ENCODE data around the gene PLK3. TPM values are rescaled to one million over a fixed set of nuclear protein-coding genes. Genes with fewer than 3 reads are reported as not detected.
"Not testable (repeated sequence)": the region's sequence is repeated elsewhere in the genome, so short reads cannot be mapped to it uniquely, and the experiment has no call there.

PLK3 gene
- total RNA-seq, 1 experiment from 2014 or later = 8.5 TPM

GRCh38 chr1:44786138-44786840 lies 13.9 kb upstream of the PLK3 start:
- in situ Hi-C loops (cut with HindIII; ENCODE audit: low sequenced_read_pairs) = no loop called here
- DNase-seq (ENCODE audit: low spot score) = peak; percentile 58

DNA sequence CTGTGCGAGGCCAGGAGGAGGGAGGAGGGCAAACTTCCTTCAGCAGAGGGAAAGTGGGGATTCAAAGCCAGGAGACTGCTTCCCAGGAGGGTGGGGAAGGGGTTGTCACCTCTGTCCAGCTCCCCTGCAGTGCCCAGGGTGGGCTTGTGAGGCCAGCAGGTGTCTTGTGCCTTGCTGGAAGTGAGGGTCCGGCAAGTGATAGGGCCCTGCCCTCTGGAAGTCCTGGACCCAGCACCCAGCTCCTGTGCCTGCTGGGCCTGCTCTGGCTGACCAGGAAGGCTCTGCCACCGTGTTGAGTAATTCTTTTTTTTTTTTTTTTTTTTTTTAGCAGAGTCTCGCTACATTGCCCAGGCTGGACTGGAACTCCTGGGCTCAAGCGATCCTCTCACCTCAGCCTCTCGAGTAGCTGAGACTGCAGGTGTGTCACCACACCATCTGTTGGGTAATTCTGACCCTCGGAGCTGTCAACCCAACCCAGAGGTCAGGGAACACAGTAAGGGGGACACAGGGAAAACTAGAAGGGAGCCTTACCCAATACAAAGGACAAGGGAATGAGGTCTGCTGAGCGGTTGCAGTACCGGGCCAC lies 13.2 kb upstream of the PLK3 start:
- no peak for DNase-seq (ENCODE audit: low spot score)
- in situ Hi-C loops (cut with HindIII; ENCODE audit: low sequenced_read_pairs) = no loop called here

DNA sequence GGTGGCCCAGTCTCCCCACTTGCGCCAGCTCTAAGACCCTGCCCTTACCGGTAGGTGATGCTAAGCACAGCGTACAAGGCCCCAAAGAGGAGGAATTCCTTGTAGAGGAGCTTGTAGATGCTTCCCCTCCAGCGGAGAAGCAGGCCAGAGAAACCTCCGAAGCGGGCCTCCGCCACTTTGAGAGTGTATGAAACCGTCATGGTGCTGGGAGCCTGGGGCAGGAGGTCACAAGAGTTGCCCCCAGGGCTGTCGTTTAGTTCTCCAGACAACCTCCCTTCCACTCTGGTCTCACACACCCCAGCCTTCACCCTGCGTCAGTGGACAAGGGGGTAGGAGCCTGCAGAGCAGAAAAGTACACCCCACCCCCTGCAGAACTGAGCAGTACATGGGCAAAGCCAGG lies 12.7 kb upstream of the PLK3 start:
- in situ Hi-C loops (cut with HindIII; ENCODE audit: low sequenced_read_pairs) = no loop called here
- DNase-seq (ENCODE audit: low spot score) = no peak

DNA sequence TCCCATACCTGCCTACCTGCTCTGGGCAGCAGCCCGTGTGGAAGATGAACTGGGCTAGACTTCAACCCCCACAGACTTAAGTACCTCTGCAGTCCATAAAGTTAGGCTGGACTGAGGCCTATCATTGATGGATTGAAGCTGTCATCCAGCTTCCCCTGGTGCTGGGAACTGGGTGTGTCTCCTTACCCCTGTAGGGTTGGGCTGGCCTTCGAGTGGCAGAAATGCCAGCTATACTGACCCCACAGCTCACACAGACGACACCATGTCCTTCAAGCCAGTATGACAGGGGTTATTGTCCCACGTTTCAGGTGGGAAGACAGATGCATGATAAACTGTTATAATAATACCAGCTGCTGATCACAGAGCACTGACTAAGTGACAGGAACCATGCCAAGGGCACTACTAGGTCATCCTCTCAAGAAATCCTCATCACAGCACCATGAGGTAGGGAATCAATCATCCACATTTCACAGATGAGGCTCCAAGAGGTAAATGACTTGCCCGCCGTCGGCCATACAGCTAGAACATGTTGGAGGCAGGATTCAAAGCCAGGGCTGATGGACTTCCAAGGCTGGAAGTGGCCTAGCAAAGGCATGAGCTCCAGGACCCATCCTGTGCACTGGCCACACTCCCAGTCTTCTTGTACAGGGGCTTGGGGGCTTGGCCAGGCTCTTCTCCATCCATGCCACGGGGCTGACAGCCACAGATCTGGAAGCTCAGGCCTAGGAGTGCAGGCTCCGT lies 11.9 kb upstream of the PLK3 start, which contains the start of gene BEST4:
Gene BEST4, minus strand, starts transcription at position 51 of the 741 bp plus-strand sequence. CDS start 465 bp downstream, outside the sequence.
- in situ Hi-C loops (cut with HindIII; ENCODE audit: low sequenced_read_pairs) = no loop called here
- DNase-seq (ENCODE audit: low spot score) = no peak

DNA sequence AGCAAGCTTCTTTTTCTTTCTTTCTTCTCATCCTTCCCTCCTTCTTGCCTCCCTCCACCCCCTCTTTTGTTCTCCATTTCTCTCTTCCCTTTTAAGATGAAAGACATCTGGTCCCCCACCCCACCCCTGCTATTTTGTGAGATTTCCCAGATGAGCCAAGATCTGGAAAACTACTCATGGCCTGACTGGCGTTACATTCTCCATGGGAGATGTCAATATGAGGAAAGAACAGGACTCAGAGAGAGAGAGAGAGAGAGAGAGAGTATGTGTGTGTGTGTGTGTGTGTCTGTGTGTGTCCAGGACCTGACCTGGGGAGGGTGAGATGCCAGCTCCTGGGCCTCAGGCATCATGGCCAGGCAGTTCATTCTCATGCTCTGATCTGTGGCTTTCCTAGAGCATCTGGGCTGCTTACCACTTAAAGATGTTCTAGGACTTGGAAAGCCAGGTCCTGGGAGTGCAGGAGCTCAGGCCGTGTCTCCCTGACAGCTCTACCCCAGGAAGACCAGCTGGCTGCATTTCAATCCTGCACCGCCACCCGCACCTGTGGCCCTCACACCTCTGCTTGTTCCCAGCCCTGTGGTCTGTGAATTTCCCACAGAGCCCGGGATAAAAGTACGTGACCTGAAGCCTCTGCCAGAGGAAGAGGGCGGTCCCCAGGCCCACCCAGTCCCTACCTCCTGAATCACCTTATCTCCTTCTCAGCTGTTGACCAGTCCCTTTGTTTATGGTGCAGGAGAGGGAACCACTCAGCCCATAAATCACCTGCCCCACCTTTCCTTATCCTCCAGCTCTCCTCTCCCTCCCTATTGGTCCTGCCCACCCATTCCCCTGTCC lies 9.0 kb upstream of the PLK3 start:
- in situ Hi-C loops (cut with HindIII; ENCODE audit: low sequenced_read_pairs) = no loop called here

GRCh38 chr1:44792736-44793502 lies 7.3 kb upstream of the PLK3 start:
- no peak for DNase-seq (ENCODE audit: low spot score)

More for the DNA sequence above, 9.0 kb upstream of the PLK3 start:
- DNase-seq (ENCODE audit: low spot score) = no peak

DNA sequence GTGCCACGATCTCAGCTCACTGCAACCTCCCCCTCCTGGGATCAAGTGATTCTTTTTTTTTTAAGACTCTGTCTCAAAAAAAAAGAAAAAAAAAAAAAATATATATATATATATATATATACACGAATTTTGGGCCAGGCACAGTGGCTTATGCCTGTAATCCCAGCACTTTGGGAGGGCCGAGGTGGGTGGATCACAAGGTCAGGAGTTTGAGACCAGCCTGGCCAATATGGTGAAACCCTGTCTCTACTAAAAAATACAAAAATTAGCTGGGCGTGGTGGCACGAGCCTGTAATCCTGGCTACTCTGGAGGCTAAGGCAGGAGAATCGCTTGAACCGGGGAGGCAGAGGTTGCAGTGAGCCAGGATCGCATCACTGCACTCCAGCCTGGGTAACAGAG lies 2.3 kb upstream of the PLK3 start:
- DNase-seq (ENCODE audit: low spot score); in situ Hi-C loops (cut with HindIII; ENCODE audit: low sequenced_read_pairs): not testable (repeated sequence)

More at GRCh38 chr1:44792736-44793502, 7.3 kb upstream of the PLK3 start:
- in situ Hi-C loops (cut with HindIII; ENCODE audit: low sequenced_read_pairs) = no loop called here

DNA sequence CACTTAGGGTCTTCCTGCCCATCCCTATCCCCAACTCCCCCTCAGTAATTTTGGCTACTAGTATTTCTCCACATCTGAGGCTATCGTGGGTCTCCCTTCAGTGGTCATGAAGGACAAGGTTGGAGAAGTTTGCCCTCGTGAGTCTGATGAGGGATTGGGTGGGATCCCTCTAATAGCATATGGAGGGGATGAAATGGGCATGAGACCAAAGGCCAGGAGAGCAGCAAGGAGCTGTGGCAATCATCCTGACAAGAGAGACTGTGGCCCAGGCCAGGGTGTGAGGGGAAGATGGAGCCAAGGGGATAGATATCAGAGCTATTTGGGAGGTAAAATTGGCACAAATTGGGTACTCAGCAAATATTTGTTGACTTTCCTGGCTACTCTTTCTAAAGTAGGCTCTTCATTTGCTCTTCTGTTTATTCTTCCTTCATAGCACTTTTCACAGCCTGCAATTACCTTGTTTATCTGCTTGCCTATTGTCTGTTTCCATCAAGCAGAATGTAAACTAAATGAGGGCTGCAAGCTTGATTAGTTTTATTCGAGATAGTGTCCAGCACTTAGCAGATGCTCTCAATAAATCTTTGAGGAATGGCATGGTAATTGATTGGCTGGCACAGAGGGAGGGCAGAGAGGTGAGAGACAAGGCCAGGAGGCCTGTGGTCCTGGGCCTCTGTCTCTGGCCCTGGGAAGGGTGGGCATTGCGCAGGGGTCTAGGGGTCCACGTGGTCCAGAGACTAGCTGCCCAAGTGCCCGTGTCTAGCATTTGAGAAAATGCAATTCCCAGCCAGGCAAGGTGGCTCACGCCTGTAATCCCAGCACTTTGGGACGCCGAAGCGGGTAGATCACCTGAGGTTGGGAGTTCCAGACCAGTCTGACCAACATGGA lies 1.5 kb upstream of the PLK3 start:
- in situ Hi-C loops (cut with HindIII; ENCODE audit: low sequenced_read_pairs) = no loop called here
- no peak for DNase-seq (ENCODE audit: low spot score)

- in situ Hi-C loops (cut with HindIII; ENCODE audit: low sequenced_read_pairs) = no loop called here
- DNase-seq (ENCODE audit: low spot score) = no peak
These were observed 1.5 kb downstream of the PLK3 start for GRCh38 chr1:44801491-44802305.

DNA sequence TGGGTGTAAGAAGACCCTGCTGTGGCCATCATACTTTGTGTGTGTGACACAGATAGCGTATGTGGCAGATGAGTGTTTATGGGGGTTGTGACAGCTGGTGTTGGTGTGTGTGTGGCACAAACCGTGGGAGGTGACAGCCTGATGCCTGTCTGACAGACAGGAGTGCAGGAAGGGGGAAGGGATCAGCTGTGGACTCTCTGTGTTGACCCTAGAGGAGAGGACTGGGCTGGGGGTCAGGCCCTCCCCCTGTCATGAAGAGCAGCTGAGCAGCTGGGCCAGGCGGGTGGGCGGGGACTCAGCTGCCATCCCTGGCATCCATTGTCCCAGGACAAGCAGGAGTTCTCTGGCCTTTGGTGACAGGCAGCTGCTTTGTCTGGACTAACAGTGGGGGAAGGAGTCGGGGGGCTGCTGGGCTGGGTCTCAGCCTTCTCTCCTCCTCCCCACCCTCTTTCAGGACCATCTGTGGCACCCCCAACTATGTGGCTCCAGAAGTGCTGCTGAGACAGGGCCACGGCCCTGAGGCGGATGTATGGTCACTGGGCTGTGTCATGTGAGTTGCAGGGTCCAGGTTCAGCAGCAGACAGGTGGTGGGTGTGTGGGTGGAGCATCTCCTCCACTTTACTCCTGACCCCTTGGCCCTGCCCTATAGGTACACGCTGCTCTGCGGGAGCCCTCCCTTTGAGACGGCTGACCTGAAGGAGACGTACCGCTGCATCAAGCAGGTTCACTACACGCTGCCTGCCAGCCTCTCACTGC lies 2.3 kb downstream of the PLK3 start:
- in situ Hi-C loops (cut with HindIII; ENCODE audit: low sequenced_read_pairs) = no loop called here
- DNase-seq (ENCODE audit: low spot score) = no peak

GRCh38 chr1:44803062-44803311 lies 2.8 kb downstream of the PLK3 start:
- in situ Hi-C loops (cut with HindIII; ENCODE audit: low sequenced_read_pairs) = no loop called here
- DNase-seq (ENCODE audit: low spot score) = no peak

- DNase-seq (ENCODE audit: low spot score) = no peak
- in situ Hi-C loops (cut with HindIII; ENCODE audit: low sequenced_read_pairs) = no loop called here
These were observed 3.3 kb downstream of the PLK3 start for GRCh38 chr1:44803312-44804095.

DNA sequence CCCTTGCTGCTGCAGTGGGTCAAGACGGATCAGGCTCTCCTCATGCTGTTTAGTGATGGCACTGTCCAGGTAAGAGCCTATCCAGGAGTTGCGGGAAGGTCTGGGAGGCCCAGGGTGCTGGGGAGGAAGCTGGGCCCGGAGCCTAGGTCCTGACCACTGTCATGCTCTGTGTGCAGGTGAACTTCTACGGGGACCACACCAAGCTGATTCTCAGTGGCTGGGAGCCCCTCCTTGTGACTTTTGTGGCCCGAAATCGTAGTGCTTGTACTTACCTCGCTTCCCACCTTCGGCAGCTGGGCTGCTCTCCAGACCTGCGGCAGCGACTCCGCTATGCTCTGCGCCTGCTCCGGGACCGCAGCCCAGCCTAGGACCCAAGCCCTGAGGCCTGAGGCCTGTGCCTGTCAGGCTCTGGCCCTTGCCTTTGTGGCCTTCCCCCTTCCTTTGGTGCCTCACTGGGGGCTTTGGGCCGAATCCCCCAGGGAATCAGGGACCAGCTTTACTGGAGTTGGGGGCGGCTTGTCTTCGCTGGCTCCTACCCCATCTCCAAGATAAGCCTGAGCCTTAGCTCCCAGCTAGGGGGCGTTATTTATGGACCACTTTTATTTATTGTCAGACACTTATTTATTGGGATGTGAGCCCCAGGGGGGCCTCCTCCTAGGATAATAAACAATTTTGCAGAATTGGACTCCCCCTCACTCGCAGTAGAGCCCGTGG lies 5.3 kb downstream of the PLK3 start:
- no peak for DNase-seq (ENCODE audit: low spot score)
- in situ Hi-C loops (cut with HindIII; ENCODE audit: low sequenced_read_pairs) = no loop called here

DNA sequence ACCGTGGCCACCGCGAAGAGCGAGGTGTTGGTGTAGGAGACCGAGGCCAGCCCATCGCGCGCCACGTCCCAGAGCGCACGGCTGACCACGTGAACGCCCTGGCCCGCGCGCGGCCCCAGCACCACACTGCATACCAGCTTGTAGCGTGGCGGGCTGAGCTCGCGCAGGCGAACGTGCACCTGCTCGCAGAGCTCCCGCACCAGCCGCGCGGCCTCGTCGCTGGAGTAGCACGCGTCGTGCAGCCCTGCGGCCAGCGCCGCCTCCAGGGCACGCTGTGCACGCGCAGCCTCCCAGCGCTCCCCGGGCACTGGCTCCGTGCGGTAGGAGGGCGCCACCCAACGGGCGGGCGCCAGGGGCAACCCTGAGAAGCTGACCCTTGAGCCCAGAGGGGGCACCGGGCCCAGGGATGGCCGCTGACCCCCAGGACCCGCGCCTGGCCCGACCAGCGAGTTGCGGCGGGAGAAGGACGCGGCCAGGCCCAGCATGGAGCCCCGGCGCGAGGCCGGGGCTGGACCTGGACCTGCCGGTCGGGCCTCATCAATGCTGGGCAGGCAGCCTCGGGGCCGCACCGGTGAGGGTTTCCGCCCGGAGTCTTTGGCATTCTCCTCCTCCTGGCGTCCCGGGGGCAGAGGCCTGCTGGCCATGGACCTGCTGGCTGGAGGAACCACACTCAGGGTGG lies 6.0 kb downstream of the PLK3 start:
- in situ Hi-C loops (cut with HindIII; ENCODE audit: low sequenced_read_pairs) = no loop called here
- no peak for DNase-seq (ENCODE audit: low spot score)
